Stomach (tissue), 4 donors: Measurements from ENCODE around the gene SSR4.

Experiments
- CTCF ChIP-seq, 7 experiments: fragments of 450-650 bp in 4 of 7; fragments of 200-600 bp in 3 of 7; sonication (generic) in 3 of 7; IDR thresholded peaks; one replicate each; pipeline ENCODE4 v1.5.1; 2016 to 2019; ENCODE audit warnings: antibody characterized with exemption in 7 of 7, control low read depth in 2 of 7, mild to moderate bottlenecking in 1 of 7
- EP300 ChIP-seq: sonication (generic); formaldehyde crosslinking; IDR thresholded peaks from one replicate; pipeline ENCODE4 v1.6.1; 2017; ENCODE audit warnings: antibody characterized with exemption
- POLR2A ChIP-seq, 4 donors: fragments of 450-650 bp; IDR thresholded peaks; one replicate each; pipeline ENCODE4 v1.6.1; 2016; ENCODE audit warnings: antibody characterized with exemption in 4 of 4, control low read depth in 2 of 4, mild to moderate bottlenecking in 1 of 4, moderate library complexity in 1 of 4
- POLR2AphosphoS5 ChIP-seq, 3 donors: sonication (generic); formaldehyde crosslinking; IDR thresholded peaks; one replicate each; pipeline ENCODE4 v1.6.1; 2016; ENCODE audit warnings: antibody characterized with exemption in 3 of 3

- no peak for TF ChIP-seq POLR2A (IDR thresholded peaks at IDR 0.05)
- no peak for TF ChIP-seq CTCF (IDR thresholded peaks at IDR 0.05)
- no peak for TF ChIP-seq POLR2AphosphoS5 (IDR thresholded peaks at IDR 0.05)
- TF ChIP-seq EP300, result no peak
These were observed 9.0 kb downstream of the SSR4 start for GRCh38 chrX:153803211-153804099.
